A549 (cell line): ENCODE data around the gene LMBR1L. TPM values are rescaled to one million over a fixed set of nuclear protein-coding genes. Genes with fewer than 3 reads are reported as not detected.
"Not testable (repeated sequence)": the region's sequence is repeated elsewhere in the genome, so short reads cannot be mapped to it uniquely, and the experiment has no call there.

ENCODE experiments used
- ATAC-seq, 2 experiments: fragments of 200-7000 bp in 1 of 2; fragments of >200 bp in 1 of 2; cut with Nextera tagmentation in 1 of 2; cut with Tn5 transposase in 1 of 2; 3 replicates each; pipeline versions ENCODE4 v1.8.0 to v1.9.1; 2018 to 2020; ENCODE audit warnings: mild to moderate bottlenecking in 1 of 2, moderate library complexity in 1 of 2
- CTCF ChIA-PET: fragments of 300-600 bp; sonication (Branson Sonifier 250); formaldehyde crosslinking; extraction: SDS; loops from one replicate; lab custom pipeline; 2021; ENCODE audit warnings: antibody characterized with exemption, inconsistent platforms; lab: Yijun Ruan, JAX
- POLR2A ChIA-PET: fragments of 350-600 bp; formaldehyde crosslinking; extraction: SDS; loops from one replicate; lab custom pipeline; 2021; ENCODE audit warnings: antibody characterized with exemption, inconsistent platforms; lab: Yijun Ruan, JAX
- DNase-seq, 2 experiments: peaks; one replicate each; pipeline versions ENCODE4 v3.0.0 to v3.0.0-alpha.2; 2011 to 2016; ENCODE audit warnings: low read depth in 1 of 2, low spot score in 1 of 2
- FAIRE-seq: peaks from 2 replicates; lab custom pipeline; 2011; peaks lifted over from hg19 to GRCh38; lab: Jason Lieb, UNC
- H3K27ac ChIP-seq, 2 experiments: fragments of >200 bp; sonication (Bioruptor Twin); formaldehyde crosslinking; 3 replicates each; pipeline ENCODE4 v1.5.1; 2016 to 2017
- H3K4me1 ChIP-seq: fragments of >200 bp; sonication (Bioruptor Twin); formaldehyde crosslinking; 3 replicates; pipeline ENCODE4 v1.6.1; 2016
- H3K4me2 ChIP-seq: fragments of >200 bp; sonication (Bioruptor Twin); formaldehyde crosslinking; 3 replicates; pipeline ENCODE4 v1.6.1; 2016
- H3K4me3 ChIP-seq: fragments of >200 bp; sonication (Bioruptor Twin); formaldehyde crosslinking; 3 replicates; pipeline ENCODE4 v1.5.1; 2016
- H3K9me3 ChIP-seq: fragments of >200 bp; sonication (Bioruptor Twin); formaldehyde crosslinking; 3 replicates; pipeline ENCODE4 v1.6.1; 2016
- BCL3 ChIP-seq: fragments of >200 bp; sonication (Bioruptor Twin); formaldehyde crosslinking; IDR thresholded peaks from 3 replicates; pipeline ENCODE4 v1.6.1; 2016
- CHD2 ChIP-seq: fragments of 150-350 bp; IDR thresholded peaks from 2 replicates; pipeline ENCODE4 v1.6.1; 2014; ENCODE audit warnings: low read length; ENCODE audit not compliant: partially characterized antibody
- CHD4 ChIP-seq: fragments of 200-600 bp; sonication (generic); IDR thresholded peaks from 2 replicates; pipeline ENCODE4 v1.6.1; 2016; ENCODE audit warnings: antibody characterized with exemption, mild to moderate bottlenecking, borderline replicate concordance
- CTCF ChIP-seq: fragments of >200 bp; sonication (Bioruptor Twin); formaldehyde crosslinking; IDR thresholded peaks from 3 replicates; pipeline ENCODE4 v1.5.1; 2016
- EHF ChIP-seq: fragments of 250-450 bp; sonication (Bioruptor Pico); IDR thresholded peaks from 2 replicates; pipeline ENCODE4 v1.5.0; 2020; ENCODE audit warnings: mild to moderate bottlenecking
- EP300 ChIP-seq, 2 experiments: fragments of >200 bp; sonication (Bioruptor Twin); formaldehyde crosslinking; IDR thresholded peaks; 2 replicates in 1 of 2; 3 replicates in 1 of 2; pipeline ENCODE4 v1.6.1; 2016 to 2017
- ESRRA ChIP-seq: fragments of 150-350 bp; IDR thresholded peaks from 2 replicates; pipeline ENCODE4 v1.6.1; 2014; ENCODE audit warnings: mild to moderate bottlenecking, low read length, borderline replicate concordance
- FOSB ChIP-seq: fragments of 250-450 bp; sonication (Bioruptor Pico); IDR thresholded peaks from 2 replicates; pipeline ENCODE4 v1.5.0; 2020; ENCODE audit warnings: mild to moderate bottlenecking, moderate library complexity
- FOSL2 ChIP-seq, 2 experiments: fragments of 450-650 bp in 1 of 2; fragments of >200 bp in 1 of 2; sonication (Bioruptor Twin) in 1 of 2; formaldehyde crosslinking; IDR thresholded peaks; 2 replicates each; pipeline versions ENCODE4 v1.5.0 to v1.6.1; 2016 to 2020; ENCODE audit warnings: mild to moderate bottlenecking in 1 of 2, moderate library complexity in 1 of 2
- HDAC2 ChIP-seq: fragments of 200-600 bp; sonication (generic); IDR thresholded peaks from 2 replicates; pipeline ENCODE4 v1.6.1; 2016
- HES2 ChIP-seq: fragments of >200 bp; sonication (Bioruptor Twin); formaldehyde crosslinking; IDR thresholded peaks from 2 replicates; pipeline ENCODE4 v1.6.1; 2016
- HEYL ChIP-seq: fragments of 250-450 bp; sonication (Bioruptor Pico); IDR thresholded peaks from 2 replicates; pipeline ENCODE4 v1.8.0; 2021; ENCODE audit warnings: mild to moderate bottlenecking, moderate library complexity
- HOXA7 ChIP-seq: fragments of 250-450 bp; sonication (Bioruptor Pico); IDR thresholded peaks from 2 replicates; pipeline ENCODE4 v1.5.0; 2020; ENCODE audit warnings: mild to moderate bottlenecking, moderate library complexity
- KDM1A ChIP-seq: fragments of 200-600 bp; sonication (generic); IDR thresholded peaks from 2 replicates; pipeline ENCODE4 v1.6.1; 2016; ENCODE audit warnings: low read depth, mild to moderate bottlenecking
- MAFK ChIP-seq: fragments of 450-650 bp; IDR thresholded peaks from 2 replicates; pipeline ENCODE4 v1.6.1; 2014; ENCODE audit not compliant: partially characterized antibody
- MAX ChIP-seq: IDR thresholded peaks from 2 replicates; pipeline ENCODE4 v1.6.1; 2012
- MYC ChIP-seq: IDR thresholded peaks from 2 replicates; pipeline ENCODE4 v1.6.1; 2012; ENCODE audit warnings: mild to moderate bottlenecking, inconsistent platforms, low read length, improper control_type of control experiment, borderline replicate concordance
- NFE2L2 ChIP-seq: fragments of 150-350 bp; conservative IDR thresholded peaks from 2 replicates; pipeline ENCODE4 v1.6.1; 2014; ENCODE audit warnings: low read length
- NPAS2 ChIP-seq: fragments of 250-450 bp; sonication (Bioruptor Pico); IDR thresholded peaks from 2 replicates; pipeline ENCODE4 v1.8.0; 2022; ENCODE audit warnings: mild to moderate bottlenecking, moderate library complexity, borderline replicate concordance
- NR3C1 ChIP-seq: fragments of >200 bp; sonication (Bioruptor Twin); formaldehyde crosslinking; IDR thresholded peaks from 3 replicates; pipeline ENCODE4 v1.6.1; 2017
- POLR2A ChIP-seq: IDR thresholded peaks from 2 replicates; pipeline ENCODE4 v1.6.1; 2012; ENCODE audit warnings: mild to moderate bottlenecking, low read length
- RFX5 ChIP-seq: fragments of 450-650 bp; IDR thresholded peaks from 2 replicates; pipeline ENCODE4 v1.7.1; 2014; ENCODE audit warnings: antibody characterized with exemption, mild to moderate bottlenecking, moderate library complexity
- TFCP2L1 ChIP-seq: fragments of 250-450 bp; sonication (Bioruptor Pico); IDR thresholded peaks from 2 replicates; pipeline ENCODE4 v1.5.0; 2021; ENCODE audit warnings: mild to moderate bottlenecking
- TP53 ChIP-seq: fragments of 250-450 bp; sonication (Bioruptor Pico); IDR thresholded peaks from 2 replicates; pipeline ENCODE4 v1.5.0; 2021; ENCODE audit warnings: mild to moderate bottlenecking, moderate library complexity
- ZFP36 ChIP-seq: fragments of 450-650 bp; IDR thresholded peaks from 2 replicates; pipeline ENCODE4 v1.6.1; 2014; ENCODE audit warnings: borderline replicate concordance; ENCODE audit not compliant: partially characterized antibody
- WGBS: methylation state at CpG from one replicate; pipeline ENCODE4 v1.1.6; 2017; ENCODE audit errors: missing lambda C conversion rate; 5-methylcytosine and 5-hydroxymethylcytosine counted together
- polyA plus RNA-seq, 4 experiments: library from polyadenylated mRNA; depleted of rRNA in 3 of 4; stranded (reverse); fragments of >200 nt; fragmentation: RNase III in 1 of 4; extraction: RNeasy Plus Mini Kit Qiagen cat#74134 plus additional on column Dnase treatment in 1 of 4; gene quantifications; 2 replicates in 3 of 4; 3 replicates in 1 of 4; pipeline ENCODE4 v1.2.3, GENCODE V29; 2011 to 2017

Gene LMBR1L
- polyA plus RNA-seq, 2 of the 4 experiments (the other 2 are of a cell fraction) = 16.7 to 25.1 TPM

GRCh38 chr12:49130151-49131050 lies 19.8 kb upstream of the LMBR1L start (continued):
- no peak for TF ChIP-seq FOSL2 (IDR thresholded peaks at IDR 0.05)
- TF ChIP-seq FOSL2 (CRISPR knock-in tag; IDR thresholded peaks at IDR 0.05) = peak; percentile 43; the same call in 1 of the 2 replicates
- no peak for TF ChIP-seq EP300 (IDR thresholded peaks at IDR 0.05)
- no peak for TF ChIP-seq HEYL
- TF ChIP-seq ZFP36 = no peak
- no peak for TF ChIP-seq NR3C1
- peak; percentile 97 for TF ChIP-seq MYC
- peak; percentile 92 for TF ChIP-seq TFCP2L1 (CRISPR knock-in tag)
- TF ChIP-seq RFX5 = 0 out of 2 replicates have a peak, but pooled peaks have one; percentile 40
- no peak for TF ChIP-seq HDAC2
- TF ChIP-seq NPAS2 (CRISPR knock-in tag) = no peak
- TF ChIP-seq MAFK = peak; percentile 82
- TF ChIP-seq NFE2L2 = 0 out of 2 replicates have a peak, but pooled peaks have one; percentile 17
- peak; percentile 28; the same call in 1 of the 2 replicates for TF ChIP-seq EHF (CRISPR knock-in tag)
- TF ChIP-seq HES2 = no peak
- peak; percentile 26 for TF ChIP-seq CHD2
- TF ChIP-seq TP53 (CRISPR knock-in tag) = peak; percentile 22; the same call in 1 of the 2 replicates
- peak; percentile 44 for TF ChIP-seq POLR2A
- TF ChIP-seq CTCF = peak; percentile 90
- peak; percentile 94 for TF ChIP-seq FOSB (CRISPR knock-in tag)

- TF ChIP-seq HOXA7 (CRISPR knock-in tag) = 0 out of 2 replicates have a peak, but pooled peaks have one; percentile 63
- TF ChIP-seq KDM1A = no peak
- 0 out of 2 replicates have a peak, but pooled peaks have one; percentile 68 for TF ChIP-seq FOSB (CRISPR knock-in tag)
- no peak for TF ChIP-seq FOSL2 (IDR thresholded peaks at IDR 0.05)
- TF ChIP-seq FOSL2 (CRISPR knock-in tag; IDR thresholded peaks at IDR 0.05) = no peak
- TF ChIP-seq MAX = no peak
- no peak for TF ChIP-seq CHD4
- TF ChIP-seq ESRRA = no peak
- no peak for TF ChIP-seq BCL3
- H3K4me1 ChIP-seq = peaks cover 27% of the 10 kb centered on the region
- H3K27ac ChIP-seq = peak overlapping the region; percentile 99
- H3K4me2 ChIP-seq = peak overlapping the region; percentile 96
- H3K4me3 ChIP-seq = peak overlapping the region; percentile 93
- DNase-seq (no peak), ATAC-seq (no peak), FAIRE-seq (no peak)
- WGBS = 41% methylated on average over 18 of the region's 18 CpGs
- ChIA-PET CTCF (interaction anchor here (0.6 to 6.6 kb wide), 41 partner anchors 7 to 1234 kb away, joined by 3 to 115 read pairs (median 4); partner anchors contain the start of genes DHH, LMBR1L, RHEBL1 and TUBA1C), POLR2A (interaction anchor here (1.1 to 3.4 kb wide), 15 partner anchors 8 to 264 kb away, joined by 3 to 66 read pairs (median 11); partner anchors contain the start of genes LMBR1L, RND1, TROAP and TUBA1A)
- H3K9me3 ChIP-seq = no peaks in the 10 kb centered on the region
Observed at GRCh38 chr12:49129332-49130150, 18.9 kb upstream of the LMBR1L start.

- H3K27ac ChIP-seq, POLR2A ChIA-PET, H3K9me3 ChIP-seq, ATAC-seq, FAIRE-seq, H3K4me3 ChIP-seq, H3K4me2 ChIP-seq, DNase-seq: not testable (repeated sequence)
- WGBS = 91% methylated on average over 5 of the region's 8 CpGs
- CTCF ChIA-PET = interaction anchor here (0.6 to 6.6 kb wide), 5 partner anchors 15 to 1036 kb away, joined by 3 to 87 read pairs (median 15); no protein-coding TSS in a partner anchor
- peaks cover 26% of the 10 kb centered on the region for H3K4me1 ChIP-seq
Observed at GRCh38 chr12:49127971-49128370, 17.3 kb upstream of the LMBR1L start.
